Measurements from ENCODE around the gene SYNDIG1. TPM values are rescaled to one million over a fixed set of nuclear protein-coding genes. Genes with fewer than 3 reads are reported as not detected.

SYNDIG1 gene
- total RNA-seq, 6 experiments from 2014 or later = 0.14 to 0.31 TPM; not detected in 4

- Mint-ChIP-seq H3K27ac (no peak overlapping the region), H3K36me3 (ENCODE audit: low read depth) (no peaks in the 10 kb centered on the region), H3K4me3 (no peak overlapping the region), H3K4me1 (ENCODE audit: low read depth) (no peaks in the 10 kb centered on the region; the same call in 1 of the 2 replicates), H3K9me3 (no peaks in the 10 kb centered on the region), H3K27me3 (ENCODE audit: insufficient read depth) (peaks cover 13% of the 10 kb centered on the region)
- TF ChIP-seq CTCF (IDR thresholded peaks at IDR 0.05) = no peak
- DNase-seq = no peak
Measured at GRCh38 chr20:24423390-24424313, 45.8 kb upstream of the SYNDIG1 start.

- no peaks in the 10 kb centered on the region for H3K36me3 Mint-ChIP-seq (ENCODE audit: low read depth)
- no peak overlapping the region for H3K27ac Mint-ChIP-seq
- H3K27me3 Mint-ChIP-seq (ENCODE audit: insufficient read depth) = peaks cover 13% of the 10 kb centered on the region
Measured at GRCh38 chr20:24425523-24426135, 43.8 kb upstream of the SYNDIG1 start.

GRCh38 chr20:24431279-24432045, 38.0 kb upstream of the SYNDIG1 start:
- Mint-ChIP-seq H3K36me3 (ENCODE audit: low read depth) (no peaks in the 10 kb centered on the region), H3K9me3 (no peaks in the 10 kb centered on the region), H3K4me3 (no peak overlapping the region), H3K27ac (no peak overlapping the region), H3K4me1 (ENCODE audit: low read depth) (no peaks in the 10 kb centered on the region), H3K27me3 (ENCODE audit: insufficient read depth) (peaks cover 12% of the 10 kb centered on the region)
- DNase-seq = no peak
- no peak for TF ChIP-seq CTCF (IDR thresholded peaks at IDR 0.05)

More at GRCh38 chr20:24425523-24426135, 43.8 kb upstream of the SYNDIG1 start:
- no peak for DNase-seq
- no peaks in the 10 kb centered on the region for H3K4me1 Mint-ChIP-seq (ENCODE audit: low read depth)
- no peak for TF ChIP-seq CTCF (IDR thresholded peaks at IDR 0.05)
- H3K4me3 Mint-ChIP-seq = no peak overlapping the region
- no peaks in the 10 kb centered on the region for H3K9me3 Mint-ChIP-seq

- TF ChIP-seq CTCF (IDR thresholded peaks at IDR 0.05) = no peak
- no peak for DNase-seq
- Mint-ChIP-seq H3K9me3 (no peaks in the 10 kb centered on the region), H3K4me1 (ENCODE audit: low read depth) (no peaks in the 10 kb centered on the region), H3K4me3 (no peak overlapping the region), H3K36me3 (ENCODE audit: low read depth) (no peaks in the 10 kb centered on the region), H3K27me3 (ENCODE audit: insufficient read depth) (peaks cover 12% of the 10 kb centered on the region), H3K27ac (no peak overlapping the region)
Measured at GRCh38 chr20:24432046-24432442, 37.4 kb upstream of the SYNDIG1 start.

GRCh38 chr20:24436160-24436559, 33.3 kb upstream of the SYNDIG1 start:
- Mint-ChIP-seq H3K9me3 (no peaks in the 10 kb centered on the region), H3K4me1 (ENCODE audit: low read depth) (no peaks in the 10 kb centered on the region), H3K4me3 (no peak overlapping the region), H3K27me3 (ENCODE audit: insufficient read depth) (peaks cover 22% of the 10 kb centered on the region), H3K36me3 (ENCODE audit: low read depth) (no peaks in the 10 kb centered on the region), H3K27ac (no peak overlapping the region)
- TF ChIP-seq CTCF (IDR thresholded peaks at IDR 0.05) = no peak
- no peak for DNase-seq
